PC-9 (cell line): ENCODE data around the gene MBTPS1. TPM values are rescaled to one million over a fixed set of nuclear protein-coding genes. Genes with fewer than 3 reads are reported as not detected.

Experiments used
- BruUV-seq: library from RNA; stranded (reverse); fragments of 400-500 nt; replicated peaks from 2 replicates; lab custom pipeline; 2021; lab: Mats Ljungman, UMichigan
- CTCF ChIA-PET: fragments of 300-600 bp; sonication (Branson Sonifier 250); formaldehyde crosslinking; loops from one replicate; lab custom pipeline; 2022; ENCODE audit warnings: antibody characterized with exemption; lab: Charles Lee
- POLR2A ChIA-PET: fragments of 300-600 bp; sonication (Branson Sonifier 250); formaldehyde crosslinking; loops from one replicate; lab custom pipeline; 2022; ENCODE audit warnings: antibody characterized with exemption; ENCODE audit not compliant: unreplicated experiment; lab: Charles Lee
- DNase-seq, 2 experiments: peaks; one replicate each; pipeline versions ENCODE4 v3.0.0 to v3.0.0-alpha.2; 2015 to 2022; ENCODE audit warnings: mixed read lengths in 1 of 2
- H2AFZ ChIP-seq: fragments of 200-600 bp; sonication (generic); 2 replicates; pipeline ENCODE4 v1.8.1; 2017; ENCODE audit warnings: antibody characterized with exemption
- H3F3A ChIP-seq: fragments of 200-600 bp; sonication (generic); 2 replicates; pipeline ENCODE4 v1.8.1; 2017; ENCODE audit warnings: antibody characterized with exemption, mild to moderate bottlenecking, low read depth; ENCODE audit not compliant: insufficient read depth
- H3K27ac ChIP-seq: fragments of 200-600 bp; sonication (generic); 2 replicates; pipeline ENCODE4 v1.6.1; 2016; ENCODE audit warnings: mixed run types
- H3K27me3 ChIP-seq: fragments of 200-600 bp; sonication (generic); 2 replicates; pipeline ENCODE4 v1.6.1; 2016; ENCODE audit warnings: low read depth, mixed run types; ENCODE audit not compliant: insufficient read depth
- H3K36me3 ChIP-seq: fragments of 200-600 bp; sonication (generic); 2 replicates; pipeline ENCODE4 v1.6.1; 2016; ENCODE audit warnings: low read depth, mixed run types
- H3K4me1 ChIP-seq: fragments of 200-600 bp; sonication (generic); replicated peaks from 2 replicates; pipeline ENCODE4 v1.6.1; 2016; ENCODE audit warnings: mixed run types; ENCODE audit not compliant: insufficient read depth
- H3K4me2 ChIP-seq: fragments of 200-600 bp; sonication (generic); 2 replicates; pipeline ENCODE4 v1.6.1; 2017; ENCODE audit warnings: mixed run types
- H3K4me3 ChIP-seq: fragments of 200-600 bp; sonication (generic); 2 replicates; pipeline ENCODE4 v1.6.1; 2016; ENCODE audit warnings: mixed run types
- H3K79me2 ChIP-seq: fragments of 200-600 bp; sonication (generic); 2 replicates; pipeline ENCODE4 v1.6.1; 2017; ENCODE audit warnings: low read depth, mixed run types
- H3K9me2 ChIP-seq: fragments of 200-600 bp; sonication (generic); 2 replicates; pipeline ENCODE4 v1.8.1; 2017; ENCODE audit warnings: mild to moderate bottlenecking; ENCODE audit not compliant: insufficient read depth
- H3K9me3 ChIP-seq: fragments of 200-600 bp; sonication (generic); 2 replicates; pipeline ENCODE4 v1.8.1; 2016; ENCODE audit warnings: low read depth; ENCODE audit not compliant: insufficient read depth
- H4K20me1 ChIP-seq: fragments of 200-600 bp; sonication (generic); 2 replicates; pipeline ENCODE4 v1.8.1; 2017; ENCODE audit not compliant: insufficient read depth
- EZH2 ChIP-seq: fragments of 200-600 bp; sonication (generic); IDR thresholded peaks from 2 replicates; pipeline ENCODE4 v1.8.0; 2017; ENCODE audit warnings: antibody characterized with exemption, low read depth
- intact Hi-C: fragments of 100-400 bp; cut with micrococcal nuclease; formaldehyde crosslinking; loops from one replicate; pipeline ENCODE4 v1.10.0; 2022; ENCODE audit not compliant: unreplicated experiment
- total RNA-seq: library from RNA; stranded (reverse); gene quantifications from 2 replicates; pipeline ENCODE4 v1.2.3, GENCODE V29; 2021
- TF ChIP-seq, protein P1 (sequence below): fragments of 200-600 bp; sonication (generic); conservative IDR thresholded peaks from 2 replicates; pipeline ENCODE4 v1.6.1; 2017; ENCODE audit warnings: mixed run types, antibody characterized with exemption, mild to moderate bottlenecking, moderate library complexity

MBTPS1 gene
- total RNA-seq, 1 experiment from 2014 or later, result 96.0 TPM

DNA sequence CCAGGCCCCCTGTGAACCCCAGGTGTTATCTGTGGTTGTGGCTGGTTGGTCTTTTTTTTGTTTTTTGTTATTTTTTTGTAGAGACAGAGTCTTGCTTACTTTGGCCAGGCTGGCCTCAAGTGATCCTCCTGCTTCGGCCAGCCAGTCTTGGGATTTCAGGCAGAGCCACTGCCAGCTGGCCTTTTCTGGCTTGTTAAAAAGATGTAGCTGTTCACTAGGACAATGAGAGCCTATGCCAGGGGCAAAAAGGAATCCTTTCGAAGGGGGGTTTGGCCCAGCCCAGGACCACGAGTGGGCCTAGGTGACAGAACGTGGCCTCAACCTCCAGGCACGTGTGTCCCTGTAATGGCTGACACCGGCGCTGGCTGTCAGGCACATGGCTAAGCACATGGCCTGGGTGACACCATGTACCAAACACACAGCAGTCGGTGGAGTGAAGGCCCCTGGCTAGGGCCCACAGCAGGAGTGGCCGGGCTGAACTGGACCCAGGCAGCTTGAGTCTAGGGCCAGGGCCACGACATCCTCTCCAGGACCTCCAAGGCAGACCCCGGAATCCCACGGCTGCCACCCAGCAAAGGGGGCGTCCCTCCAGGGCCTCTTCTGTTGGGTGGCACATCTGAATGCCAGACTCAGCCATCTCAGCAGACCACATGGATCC, 67.2 kb downstream of the MBTPS1 start:
- Histone ChIP-seq H3K36me3 (no peaks in the 10 kb centered on the region), H3K4me3 (no peak overlapping the region), H3K9me3 (no peaks in the 10 kb centered on the region), H3F3A (no peaks in the 10 kb centered on the region), H3K79me2 (no peaks in the 10 kb centered on the region), H3K4me2 (no peak overlapping the region), H3K27ac (no peak overlapping the region), H3K9me2 (no peaks in the 10 kb centered on the region), H3K27me3 (no peaks in the 10 kb centered on the region), H4K20me1 (no peaks in the 10 kb centered on the region), H3K4me1 (no peaks in the 10 kb centered on the region), H2AFZ (no peak overlapping the region)
- no peak for DNase-seq
- intact Hi-C loops, result no loop called here
- POLR2A ChIA-PET, result no interaction called here
- BruUV-seq, result no TSS peak
- CTCF ChIA-PET, result no interaction called here
- TF ChIP-seq EZH2, result no peak
- TF ChIP-seq, protein P1, sequence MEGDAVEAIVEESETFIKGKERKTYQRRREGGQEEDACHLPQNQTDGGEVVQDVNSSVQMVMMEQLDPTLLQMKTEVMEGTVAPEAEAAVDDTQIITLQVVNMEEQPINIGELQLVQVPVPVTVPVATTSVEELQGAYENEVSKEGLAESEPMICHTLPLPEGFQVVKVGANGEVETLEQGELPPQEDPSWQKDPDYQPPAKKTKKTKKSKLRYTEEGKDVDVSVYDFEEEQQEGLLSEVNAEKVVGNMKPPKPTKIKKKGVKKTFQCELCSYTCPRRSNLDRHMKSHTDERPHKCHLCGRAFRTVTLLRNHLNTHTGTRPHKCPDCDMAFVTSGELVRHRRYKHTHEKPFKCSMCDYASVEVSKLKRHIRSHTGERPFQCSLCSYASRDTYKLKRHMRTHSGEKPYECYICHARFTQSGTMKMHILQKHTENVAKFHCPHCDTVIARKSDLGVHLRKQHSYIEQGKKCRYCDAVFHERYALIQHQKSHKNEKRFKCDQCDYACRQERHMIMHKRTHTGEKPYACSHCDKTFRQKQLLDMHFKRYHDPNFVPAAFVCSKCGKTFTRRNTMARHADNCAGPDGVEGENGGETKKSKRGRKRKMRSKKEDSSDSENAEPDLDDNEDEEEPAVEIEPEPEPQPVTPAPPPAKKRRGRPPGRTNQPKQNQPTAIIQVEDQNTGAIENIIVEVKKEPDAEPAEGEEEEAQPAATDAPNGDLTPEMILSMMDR, result no peak

DNA sequence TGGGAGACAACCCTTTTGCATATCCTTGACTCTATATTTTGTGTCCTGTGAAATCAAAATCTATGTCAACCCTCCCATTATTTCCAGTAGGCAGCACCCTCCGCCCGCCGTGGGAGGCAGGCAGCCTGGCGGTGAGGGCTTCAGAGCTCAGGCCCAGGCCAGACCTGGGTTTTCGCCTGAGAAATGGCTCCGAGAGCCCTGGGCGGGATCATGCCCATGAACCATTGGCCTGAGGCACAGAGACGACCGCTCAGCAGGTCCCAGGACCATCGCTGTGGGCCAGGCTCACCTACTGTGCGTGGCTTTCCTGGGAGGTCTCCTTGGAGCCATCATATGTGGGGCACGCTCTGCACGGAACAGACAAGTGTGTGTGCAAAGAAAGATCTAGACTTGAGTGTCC, 67.9 kb downstream of the MBTPS1 start:
- no peaks in the 10 kb centered on the region for H3K9me3 ChIP-seq
- H3K4me3 ChIP-seq, result no peak overlapping the region
- H4K20me1 ChIP-seq, result no peaks in the 10 kb centered on the region
- POLR2A ChIA-PET, result no interaction called here
- intact Hi-C loops, result loop anchor here (1.0 kb wide), 1 partner anchor 123 kb away; no protein-coding TSS in a partner anchor
- H2AFZ ChIP-seq, result no peak overlapping the region
- H3K27ac ChIP-seq, result no peak overlapping the region
- no peaks in the 10 kb centered on the region for H3F3A ChIP-seq
- no peaks in the 10 kb centered on the region for H3K9me2 ChIP-seq
- BruUV-seq, result no TSS peak
- no peaks in the 10 kb centered on the region for H3K79me2 ChIP-seq
- DNase-seq, result no peak
- CTCF ChIA-PET, result no interaction called here
- no peak for TF ChIP-seq EZH2
- TF ChIP-seq, protein P1, result no peak
- H3K4me2 ChIP-seq, result no peak overlapping the region
- H3K4me1 ChIP-seq, result no peaks in the 10 kb centered on the region
- H3K36me3 ChIP-seq, result no peaks in the 10 kb centered on the region
- no peaks in the 10 kb centered on the region for H3K27me3 ChIP-seq

DNA sequence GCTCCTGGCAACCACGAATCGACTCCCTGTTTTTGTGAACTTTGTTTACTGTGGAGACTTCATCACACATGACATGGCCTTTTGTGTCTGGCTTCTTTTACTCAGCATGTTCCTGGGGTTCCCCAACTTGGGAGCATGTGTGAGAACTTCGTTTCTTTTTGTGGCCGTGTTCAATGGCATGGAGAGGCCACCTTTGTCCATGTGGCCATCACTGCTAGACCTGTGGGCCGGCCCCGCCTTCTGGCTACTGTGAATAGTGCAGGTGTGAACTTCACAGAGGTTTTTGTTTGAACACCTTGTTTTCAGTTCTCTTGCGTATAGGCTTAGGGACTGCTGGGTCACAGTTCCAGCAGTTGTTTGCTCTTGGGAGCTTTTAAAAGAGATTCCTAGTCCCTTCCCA, 68.5 kb downstream of the MBTPS1 start:
- CTCF ChIA-PET, result no interaction called here
- no peaks in the 10 kb centered on the region for H3K27me3 ChIP-seq
- H3K4me2 ChIP-seq, result no peak overlapping the region
- no peaks in the 10 kb centered on the region for H3K9me3 ChIP-seq
- TF ChIP-seq, protein P1, result peak; percentile 67
- no peak for TF ChIP-seq EZH2
- H3K27ac ChIP-seq, result no peak overlapping the region
- H2AFZ ChIP-seq, result no peak overlapping the region
- no peaks in the 10 kb centered on the region for H3K9me2 ChIP-seq
- H3K4me3 ChIP-seq, result no peak overlapping the region
- intact Hi-C loops, result loop anchor here (1.0 kb wide), 1 partner anchor 122 kb away; no protein-coding TSS in a partner anchor
- no peaks in the 10 kb centered on the region for H3K36me3 ChIP-seq
- BruUV-seq, result no TSS peak
- peak in 1 of 2 experiments; percentile 40 for DNase-seq
- no peaks in the 10 kb centered on the region for H3K79me2 ChIP-seq
- H3F3A ChIP-seq, result no peaks in the 10 kb centered on the region
- POLR2A ChIA-PET, result no interaction called here
- H4K20me1 ChIP-seq, result no peaks in the 10 kb centered on the region
- no peaks in the 10 kb centered on the region for H3K4me1 ChIP-seq
